WI38 (cell line): ENCODE results near the gene KCTD5.

ENCODE experiments used
- H3K4me3 ChIP-seq: 2 replicates; pipeline ENCODE4 v1.5.1; 2011; ENCODE audit warnings: low read depth, mild to moderate bottlenecking, control low read depth, low read length
- TF ChIP-seq, protein P1 (sequence below): IDR thresholded peaks from 2 replicates; pipeline ENCODE4 v1.5.1; 2012; ENCODE audit warnings: low read depth, mild to moderate bottlenecking, control low read depth, low read length

Gene KCTD5

DNA sequence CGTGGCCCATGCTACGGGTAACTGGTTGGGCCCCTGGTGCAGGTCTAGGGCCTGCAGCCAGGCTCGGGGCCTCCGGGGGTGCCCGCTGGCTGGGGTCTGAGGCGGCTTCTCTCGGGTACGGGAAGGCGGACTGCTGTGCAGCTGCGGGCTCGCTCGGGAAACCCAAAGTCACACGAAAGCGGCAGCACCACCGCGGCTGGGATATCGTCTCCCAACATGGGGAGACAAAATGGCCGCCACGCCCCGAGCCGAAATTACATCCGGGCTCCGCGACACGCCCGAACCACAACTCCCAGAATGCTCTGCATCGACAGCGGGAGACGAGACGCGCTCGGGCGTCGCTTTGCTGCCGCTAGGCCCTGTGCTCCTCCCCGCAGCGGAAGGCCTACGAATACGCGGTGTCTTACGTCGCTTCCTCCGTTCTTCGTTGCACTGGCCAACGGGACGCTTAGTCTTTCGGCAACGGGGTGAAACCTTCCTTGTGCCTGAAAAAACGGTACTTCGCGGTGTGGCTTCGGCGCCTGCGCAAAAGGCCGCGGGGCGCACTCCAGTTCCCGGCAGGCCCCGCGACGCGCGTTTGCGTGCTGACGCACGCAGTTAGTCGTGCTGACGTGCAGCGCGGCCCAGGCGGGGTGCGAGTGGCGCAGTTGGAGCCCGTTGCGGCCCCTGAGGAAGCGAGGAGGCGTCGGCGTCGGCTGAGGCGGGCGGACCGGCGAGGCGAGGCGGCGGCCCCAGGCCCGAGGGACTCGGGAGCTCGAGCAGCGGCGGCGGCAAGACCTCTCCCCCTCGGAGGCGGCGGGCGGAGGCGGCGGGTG, 69.9 kb downstream of the KCTD5 start, which contains the start of gene SRRM2:
SRRM2 (plus strand) TSS at position 604 of the 815 bp plus-strand sequence. CDS start 3,727 bp downstream, outside the sequence.
- peak within 1 kb of the TSS; percentile 82 for H3K4me3 ChIP-seq
- TF ChIP-seq, protein P1, sequence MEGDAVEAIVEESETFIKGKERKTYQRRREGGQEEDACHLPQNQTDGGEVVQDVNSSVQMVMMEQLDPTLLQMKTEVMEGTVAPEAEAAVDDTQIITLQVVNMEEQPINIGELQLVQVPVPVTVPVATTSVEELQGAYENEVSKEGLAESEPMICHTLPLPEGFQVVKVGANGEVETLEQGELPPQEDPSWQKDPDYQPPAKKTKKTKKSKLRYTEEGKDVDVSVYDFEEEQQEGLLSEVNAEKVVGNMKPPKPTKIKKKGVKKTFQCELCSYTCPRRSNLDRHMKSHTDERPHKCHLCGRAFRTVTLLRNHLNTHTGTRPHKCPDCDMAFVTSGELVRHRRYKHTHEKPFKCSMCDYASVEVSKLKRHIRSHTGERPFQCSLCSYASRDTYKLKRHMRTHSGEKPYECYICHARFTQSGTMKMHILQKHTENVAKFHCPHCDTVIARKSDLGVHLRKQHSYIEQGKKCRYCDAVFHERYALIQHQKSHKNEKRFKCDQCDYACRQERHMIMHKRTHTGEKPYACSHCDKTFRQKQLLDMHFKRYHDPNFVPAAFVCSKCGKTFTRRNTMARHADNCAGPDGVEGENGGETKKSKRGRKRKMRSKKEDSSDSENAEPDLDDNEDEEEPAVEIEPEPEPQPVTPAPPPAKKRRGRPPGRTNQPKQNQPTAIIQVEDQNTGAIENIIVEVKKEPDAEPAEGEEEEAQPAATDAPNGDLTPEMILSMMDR = no peak

GRCh38 chr16:2752850-2753732, 70.8 kb downstream of the KCTD5 start:
- TF ChIP-seq, protein P1 = no peak
- peak overlapping the region; percentile 82 for H3K4me3 ChIP-seq

DNA sequence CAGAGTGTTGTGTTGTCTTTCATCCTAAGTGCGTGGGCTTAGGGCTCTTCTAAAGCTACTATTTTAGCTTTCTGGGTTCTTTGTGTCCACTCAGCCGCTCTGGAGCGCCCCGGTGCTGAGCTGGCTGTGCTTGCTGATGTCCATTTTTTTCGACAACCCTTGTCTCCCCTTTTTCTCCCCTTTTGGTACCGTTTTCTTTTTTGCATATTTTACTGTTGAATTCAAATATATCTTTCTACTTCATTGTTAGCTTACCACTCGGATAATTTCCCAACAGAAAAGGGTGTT, 71.4 kb downstream of the KCTD5 start:
- peak overlapping the region; percentile 82 for H3K4me3 ChIP-seq
- TF ChIP-seq, protein P1 = no peak

GRCh38 chr16:2755158-2755557, 72.8 kb downstream of the KCTD5 start:
- H3K4me3 ChIP-seq = peak overlapping the region; percentile 82
- TF ChIP-seq, protein P1 = no peak

- H3K4me3 ChIP-seq = no peak overlapping the region
- TF ChIP-seq, protein P1 = no peak
These were observed 74.1 kb downstream of the KCTD5 start for GRCh38 chr16:2756288-2757015.

DNA sequence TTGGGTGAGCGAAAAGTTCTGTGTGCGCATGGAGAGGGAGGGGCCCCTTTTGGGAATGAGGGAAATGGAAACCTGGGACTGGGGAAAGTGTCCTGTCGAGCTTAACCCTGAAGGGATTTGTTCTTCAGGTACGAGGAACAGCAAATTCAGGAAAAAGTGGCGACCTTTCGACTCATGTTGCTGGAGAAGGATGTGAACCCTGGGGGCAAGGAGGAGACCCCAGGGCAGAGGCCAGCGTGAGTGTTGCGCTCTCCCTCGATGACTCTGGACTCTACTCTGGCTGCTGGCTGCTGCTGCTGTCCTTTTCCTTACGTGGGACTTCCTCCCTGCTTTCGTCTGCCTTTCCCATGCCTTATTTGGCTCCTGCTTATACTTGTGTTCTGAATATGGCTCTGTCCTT, 75.0 kb downstream of the KCTD5 start:
- H3K4me3 ChIP-seq = no peak overlapping the region
- TF ChIP-seq, protein P1 = no peak
